Large intestine (tissue), 3 donors: Measurements from ENCODE around the gene PTDSS2. TPM values are rescaled to one million over a fixed set of nuclear protein-coding genes. Genes with fewer than 3 reads are reported as not detected.

Source experiments
- DNase-seq, 2 donors: peaks; one replicate each; pipeline versions ENCODE4 v3.0.0 to v3.0.0-alpha.2; 2013
- H3K27ac ChIP-seq: one replicate; pipeline ENCODE4 v1.5.1; 2013; ENCODE audit warnings: low read length
- H3K27me3 ChIP-seq: 2 replicates; pipeline ENCODE4 v1.6.1; 2013; ENCODE audit warnings: low read length; ENCODE audit not compliant: control insufficient read depth, insufficient read depth
- H3K36me3 ChIP-seq: 2 replicates; pipeline ENCODE4 v1.6.1; 2013; ENCODE audit warnings: low read length; ENCODE audit not compliant: control insufficient read depth, insufficient read depth
- H3K4me1 ChIP-seq: one replicate; pipeline ENCODE4 v1.6.1; 2013; ENCODE audit warnings: low read length; ENCODE audit not compliant: control insufficient read depth, insufficient read depth
- H3K4me3 ChIP-seq: one replicate; pipeline ENCODE4 v1.5.1; 2013; ENCODE audit warnings: low read length
- H3K9me3 ChIP-seq: one replicate; pipeline ENCODE4 v1.6.1; 2013; ENCODE audit warnings: mild to moderate bottlenecking, low read depth, low read length, moderate library complexity; ENCODE audit not compliant: control insufficient read depth
- WGBS: methylation state at CpG from one replicate; pipeline ENCODE4 v1.1.5; 2013; ENCODE audit warnings: low lambda C conversion rate; ENCODE audit not compliant: insufficient coverage; 5-methylcytosine and 5-hydroxymethylcytosine counted together
- polyA plus RNA-seq: library from polyadenylated mRNA; unstranded; fragments of 120-200 nt; gene quantifications from one replicate; pipeline ENCODE4 v1.2.1, GENCODE V29; 2013

The PTDSS2 gene
- polyA plus RNA-seq, 1 donor, result 21.1 TPM

- H3K4me1 ChIP-seq, result no peaks in the 10 kb centered on the region
- no peak overlapping the region for H3K4me3 ChIP-seq
- H3K27me3 ChIP-seq, result no peaks in the 10 kb centered on the region
- no peak for DNase-seq
- H3K36me3 ChIP-seq, result peaks cover 2% of the 10 kb centered on the region
- H3K27ac ChIP-seq, result no peak overlapping the region
- no CpG with 5 or more reads among the region's 17 CpGs for WGBS
- H3K9me3 ChIP-seq, result no peaks in the 10 kb centered on the region
Measured at GRCh38 chr11:526192-526591, 76.1 kb downstream of the PTDSS2 start.

- no peak for DNase-seq
- Histone ChIP-seq H3K27ac (no peak overlapping the region), H3K27me3 (no peaks in the 10 kb centered on the region), H3K36me3 (peaks cover 21% of the 10 kb centered on the region), H3K4me1 (no peaks in the 10 kb centered on the region), H3K4me3 (no peak overlapping the region), H3K9me3 (no peaks in the 10 kb centered on the region)
- WGBS, result no CpG with 5 or more reads among the region's 30 CpGs
Measured at GRCh38 chr11:528166-528814, 78.2 kb downstream of the PTDSS2 start.

GRCh38 chr11:528815-529727 is 79.0 kb downstream of the PTDSS2 start:
- Histone ChIP-seq H3K4me1 (peaks cover under 1% of the 10 kb centered on the region), H3K36me3 (peaks cover 28% of the 10 kb centered on the region), H3K9me3 (no peaks in the 10 kb centered on the region), H3K4me3 (no peak overlapping the region), H3K27ac (no peak overlapping the region), H3K27me3 (no peaks in the 10 kb centered on the region)
- DNase-seq, result no peak
- WGBS, result no CpG with 5 or more reads among the region's 29 CpGs

- no peak for DNase-seq
- Histone ChIP-seq H3K27me3 (no peaks in the 10 kb centered on the region), H3K36me3 (peaks cover 28% of the 10 kb centered on the region), H3K27ac (no peak overlapping the region), H3K9me3 (no peaks in the 10 kb centered on the region), H3K4me3 (no peak overlapping the region), H3K4me1 (peaks cover 4% of the 10 kb centered on the region)
- no CpG with 5 or more reads among the region's 18 CpGs for WGBS
Measured at GRCh38 chr11:529728-530411, 79.8 kb downstream of the PTDSS2 start.

- DNase-seq, result no peak
Measured at GRCh38 chr11:530960-531831, 81.1 kb downstream of the PTDSS2 start.

DNA sequence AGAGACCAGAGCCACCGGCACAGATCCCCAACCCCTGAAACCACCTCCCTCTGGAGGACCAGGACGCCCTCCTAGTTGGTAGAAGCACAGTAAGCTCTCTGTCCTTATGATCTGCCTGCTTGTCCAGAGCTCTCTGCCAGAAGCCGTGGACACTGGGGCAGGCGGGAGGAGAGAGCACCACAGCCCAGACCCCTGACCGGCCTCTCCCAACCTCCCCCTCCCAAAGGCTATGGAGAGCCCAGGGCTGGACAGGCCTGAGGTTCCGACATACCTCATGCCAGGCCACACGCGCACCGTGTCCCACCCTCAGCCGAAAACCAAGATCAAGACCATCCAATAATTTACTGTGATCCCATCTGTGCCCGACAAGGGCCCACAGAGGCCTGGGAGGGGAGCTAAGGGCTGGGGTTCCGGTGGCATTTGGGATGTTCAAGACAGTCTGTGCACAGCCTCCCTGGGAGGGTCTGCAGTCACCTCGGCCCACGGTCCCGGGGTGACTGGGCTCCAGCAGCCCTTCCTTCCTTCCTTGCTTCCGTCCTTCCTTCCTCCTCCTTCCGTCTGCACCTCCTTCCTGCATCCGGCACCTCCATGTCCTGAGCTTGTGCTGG is 81.9 kb downstream of the PTDSS2 start:
- no CpG with 5 or more reads among the region's 18 CpGs for WGBS
- DNase-seq, result no peak
- Histone ChIP-seq H3K27ac (no peak overlapping the region), H3K4me3 (no peak overlapping the region), H3K9me3 (peaks cover 3% of the 10 kb centered on the region), H3K36me3 (peaks cover 28% of the 10 kb centered on the region), H3K4me1 (peaks cover 7% of the 10 kb centered on the region), H3K27me3 (peaks cover 8% of the 10 kb centered on the region)

More at GRCh38 chr11:530960-531831, 81.1 kb downstream of the PTDSS2 start:
- no CpG with 5 or more reads among the region's 28 CpGs for WGBS
- Histone ChIP-seq H3K27me3 (no peaks in the 10 kb centered on the region), H3K4me1 (peaks cover 4% of the 10 kb centered on the region), H3K9me3 (no peaks in the 10 kb centered on the region), H3K4me3 (no peak overlapping the region), H3K36me3 (peaks cover 28% of the 10 kb centered on the region), H3K27ac (no peak overlapping the region)

DNA sequence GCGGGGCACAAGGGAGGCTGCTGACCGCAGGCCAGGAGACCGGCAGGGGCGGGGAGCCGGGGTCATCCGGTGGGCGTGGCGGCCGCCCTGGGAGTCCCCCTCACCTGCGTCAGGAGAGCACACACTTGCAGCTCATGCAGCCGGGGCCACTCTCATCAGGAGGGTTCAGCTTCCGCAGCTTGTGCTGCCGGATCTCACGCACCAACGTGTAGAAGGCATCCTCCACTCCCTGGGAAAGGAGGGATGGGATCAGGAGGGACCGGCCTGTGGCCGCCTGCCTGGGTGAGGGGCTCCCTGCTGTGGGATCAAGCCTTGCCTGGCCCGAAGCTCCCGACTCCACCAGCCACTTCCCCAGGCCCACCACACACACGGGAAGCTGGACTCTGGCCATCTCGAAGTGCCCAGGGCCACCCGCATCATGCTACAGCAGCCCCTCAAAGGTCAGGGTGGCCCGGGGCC is 82.5 kb downstream of the PTDSS2 start:
- Histone ChIP-seq H3K36me3 (peaks cover 28% of the 10 kb centered on the region), H3K27me3 (peaks cover 14% of the 10 kb centered on the region), H3K4me3 (no peak overlapping the region), H3K27ac (no peak overlapping the region), H3K9me3 (peaks cover 8% of the 10 kb centered on the region), H3K4me1 (peaks cover 12% of the 10 kb centered on the region)
- DNase-seq, result no peak
- no CpG with 5 or more reads among the region's 23 CpGs for WGBS

GRCh38 chr11:532986-533585 is 83.0 kb downstream of the PTDSS2 start:
- Histone ChIP-seq H3K36me3 (peaks cover 28% of the 10 kb centered on the region), H3K4me1 (peaks cover 17% of the 10 kb centered on the region), H3K4me3 (no peak overlapping the region), H3K9me3 (peaks cover 9% of the 10 kb centered on the region), H3K27me3 (peaks cover 19% of the 10 kb centered on the region), H3K27ac (no peak overlapping the region)
- WGBS, result no CpG with 5 or more reads among the region's 33 CpGs
- no peak for DNase-seq
